Caco-2 (cell line): ENCODE results near the gene BAZ2A. TPM values are rescaled to one million over a fixed set of nuclear protein-coding genes. Genes with fewer than 3 reads are reported as not detected.

Experiments used
- BruUV-seq: library from RNA; stranded (reverse); fragments of 400-500 nt; replicated peaks from 2 replicates; lab custom pipeline; 2021; lab: Mats Ljungman, UMichigan
- CTCF ChIA-PET: fragments of 300-600 bp; sonication (Branson Sonifier 250); formaldehyde crosslinking; loops from one replicate; lab custom pipeline; 2022; ENCODE audit warnings: antibody characterized with exemption; lab: Charles Lee
- POLR2A ChIA-PET: fragments of 300-600 bp; sonication (Branson Sonifier 250); formaldehyde crosslinking; loops from one replicate; lab custom pipeline; 2022; ENCODE audit warnings: antibody characterized with exemption; lab: Charles Lee
- DNase-seq, 2 experiments: peaks; one replicate each; pipeline versions ENCODE4 v3.0.0 to v3.0.0-alpha.2; 2020 to 2022
- H3K27me3 ChIP-seq: replicated peaks from 2 replicates; pipeline ENCODE4 v1.6.0; 2011; ENCODE audit warnings: low read length; ENCODE audit not compliant: control insufficient read depth, insufficient read depth
- H3K36me3 ChIP-seq: 2 replicates; pipeline ENCODE4 v1.5.1; 2011; ENCODE audit warnings: low read length; ENCODE audit not compliant: control insufficient read depth, insufficient read depth
- H3K4me1 ChIP-seq: fragments of 250-450 bp; sonication (Bioruptor Pico); 2 replicates; pipeline ENCODE4 v1.5.1; 2020; ENCODE audit warnings: mild to moderate bottlenecking
- H3K4me3 ChIP-seq: 2 replicates; pipeline ENCODE4 v1.5.1; 2011; ENCODE audit warnings: low read depth, mild to moderate bottlenecking, control low read depth, low read length
- H3K9me3 ChIP-seq: fragments of 250-450 bp; sonication (Bioruptor Pico); 2 replicates; pipeline ENCODE4 v1.5.1; 2020; ENCODE audit warnings: mild to moderate bottlenecking, moderate library complexity
- H3K27ac Mint-ChIP-seq: one replicate; pipeline ENCODE4 v1.8.0; 2022; ENCODE audit warnings: mixed read lengths; ENCODE audit not compliant: unreplicated experiment
- H3K27me3 Mint-ChIP-seq: one replicate; pipeline ENCODE4 v1.8.0; 2022; ENCODE audit warnings: mixed read lengths; ENCODE audit not compliant: insufficient read depth, unreplicated experiment
- H3K36me3 Mint-ChIP-seq: one replicate; pipeline ENCODE4 v1.8.0; 2022; ENCODE audit warnings: mild to moderate bottlenecking, mixed read lengths; ENCODE audit not compliant: insufficient read depth, unreplicated experiment
- H3K4me1 Mint-ChIP-seq: one replicate; pipeline ENCODE4 v1.8.0; 2022; ENCODE audit warnings: low read depth, mixed read lengths; ENCODE audit not compliant: unreplicated experiment
- H3K4me3 Mint-ChIP-seq: one replicate; pipeline ENCODE4 v1.8.0; 2022; ENCODE audit warnings: mild to moderate bottlenecking, moderate library complexity, mixed read lengths; ENCODE audit not compliant: unreplicated experiment
- H3K9me3 Mint-ChIP-seq: one replicate; pipeline ENCODE4 v1.8.0; 2022; ENCODE audit warnings: mixed read lengths; ENCODE audit not compliant: unreplicated experiment
- intact Hi-C: fragments of 100-400 bp; cut with micrococcal nuclease; formaldehyde crosslinking; loops from one replicate; pipeline ENCODE4 v1.10.0; 2022; ENCODE audit not compliant: unreplicated experiment
- total RNA-seq: library from RNA; stranded (reverse); gene quantifications from 2 replicates; pipeline ENCODE4 v1.2.3, GENCODE V29; 2022
- TF ChIP-seq, protein P1 (sequence below), 2 experiments: fragments of 200-600 bp in 1 of 2; IDR thresholded peaks; 1 replicate in 1 of 2; 2 replicates in 1 of 2; pipeline versions ENCODE4 v1.5.1 to v1.8.0; 2011 to 2022; ENCODE audit warnings: antibody characterized with exemption in 1 of 2, control low read depth in 1 of 2, inconsistent platforms in 1 of 2, low read depth in 1 of 2, low read length in 1 of 2, mild to moderate bottlenecking in 1 of 2, moderate library complexity in 1 of 2; ENCODE audit not compliant: insufficient read depth in 1 of 2, severe bottlenecking in 1 of 2, unreplicated experiment in 1 of 2

Gene BAZ2A
- total RNA-seq, 1 experiment from 2014 or later, result 104 TPM

DNA sequence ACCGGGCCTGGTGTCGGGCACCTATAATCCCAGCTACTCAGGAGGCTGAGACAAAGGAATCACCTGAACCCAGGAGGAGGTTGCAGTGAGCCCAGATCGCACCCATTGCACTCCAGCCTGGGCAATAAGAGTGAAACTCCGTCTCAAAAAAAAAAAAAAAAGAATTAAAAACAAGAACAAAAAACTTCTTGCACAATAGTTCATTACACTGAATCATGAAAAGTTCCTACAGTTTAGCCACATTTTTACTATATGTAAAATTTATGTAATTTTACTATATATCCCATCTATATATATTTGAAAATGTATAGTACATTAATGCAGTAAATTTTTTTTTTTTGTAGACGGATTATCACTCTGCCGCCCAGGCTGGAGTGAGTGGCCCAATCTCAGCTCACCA, 11.1 kb upstream of the BAZ2A start:
- H3K9me3 ChIP-seq, result no peaks in the 10 kb centered on the region
- TF ChIP-seq, protein P1, sequence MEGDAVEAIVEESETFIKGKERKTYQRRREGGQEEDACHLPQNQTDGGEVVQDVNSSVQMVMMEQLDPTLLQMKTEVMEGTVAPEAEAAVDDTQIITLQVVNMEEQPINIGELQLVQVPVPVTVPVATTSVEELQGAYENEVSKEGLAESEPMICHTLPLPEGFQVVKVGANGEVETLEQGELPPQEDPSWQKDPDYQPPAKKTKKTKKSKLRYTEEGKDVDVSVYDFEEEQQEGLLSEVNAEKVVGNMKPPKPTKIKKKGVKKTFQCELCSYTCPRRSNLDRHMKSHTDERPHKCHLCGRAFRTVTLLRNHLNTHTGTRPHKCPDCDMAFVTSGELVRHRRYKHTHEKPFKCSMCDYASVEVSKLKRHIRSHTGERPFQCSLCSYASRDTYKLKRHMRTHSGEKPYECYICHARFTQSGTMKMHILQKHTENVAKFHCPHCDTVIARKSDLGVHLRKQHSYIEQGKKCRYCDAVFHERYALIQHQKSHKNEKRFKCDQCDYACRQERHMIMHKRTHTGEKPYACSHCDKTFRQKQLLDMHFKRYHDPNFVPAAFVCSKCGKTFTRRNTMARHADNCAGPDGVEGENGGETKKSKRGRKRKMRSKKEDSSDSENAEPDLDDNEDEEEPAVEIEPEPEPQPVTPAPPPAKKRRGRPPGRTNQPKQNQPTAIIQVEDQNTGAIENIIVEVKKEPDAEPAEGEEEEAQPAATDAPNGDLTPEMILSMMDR (IDR thresholded peaks at IDR 0.05; ENCODE audit: insufficient read depth in 1 of 2, low read depth in 1 of 2, low read length in 1 of 2, severe bottlenecking in 1 of 2, unreplicated experiment in 1 of 2), result no peak
- intact Hi-C loops, result no loop called here
- Mint-ChIP-seq H3K4me1 (peaks cover 4% of the 10 kb centered on the region), H3K27me3 (no peaks in the 10 kb centered on the region), H3K27ac (no peak overlapping the region), H3K36me3 (peaks cover 99% of the 10 kb centered on the region), H3K9me3 (no peaks in the 10 kb centered on the region), H3K4me3 (no peak overlapping the region)
- H3K4me1 ChIP-seq, result peaks cover 10% of the 10 kb centered on the region
- no peaks in the 10 kb centered on the region for H3K27me3 ChIP-seq
- H3K36me3 ChIP-seq, result peaks cover 5% of the 10 kb centered on the region
- POLR2A ChIA-PET, result no interaction called here
- no peak for DNase-seq
- no peak overlapping the region for H3K4me3 ChIP-seq
- CTCF ChIA-PET, result no interaction called here
- no TSS peak for BruUV-seq

DNA sequence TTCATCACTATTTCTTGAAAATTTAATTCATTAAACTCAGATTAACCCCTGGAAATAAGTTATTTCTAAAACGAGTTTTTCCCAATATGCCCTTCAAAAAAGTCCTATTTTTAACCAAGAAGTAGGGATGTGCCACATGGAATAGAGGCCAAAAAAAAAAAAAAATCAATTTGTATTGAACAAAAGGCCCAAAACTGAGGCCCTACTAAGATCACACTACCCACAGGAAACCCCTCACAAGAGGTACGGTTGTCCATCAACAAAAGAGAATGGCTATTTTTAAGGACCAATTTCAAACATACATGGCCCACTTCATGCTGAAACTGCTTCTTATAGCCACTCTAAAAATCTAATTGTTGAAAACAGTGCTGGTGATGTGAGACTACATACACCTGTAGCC, 7.5 kb upstream of the BAZ2A start:
- Histone ChIP-seq H3K4me3 (no peak overlapping the region), H3K4me1 (peaks cover 16% of the 10 kb centered on the region), H3K27me3 (no peaks in the 10 kb centered on the region), H3K9me3 (no peaks in the 10 kb centered on the region), H3K36me3 (no peaks in the 10 kb centered on the region)
- H3K27me3 Mint-ChIP-seq, result no peaks in the 10 kb centered on the region
- TF ChIP-seq, protein P1 (IDR thresholded peaks at IDR 0.05; ENCODE audit: insufficient read depth in 1 of 2, low read depth in 1 of 2, low read length in 1 of 2, severe bottlenecking in 1 of 2, unreplicated experiment in 1 of 2), result no peak
- DNase-seq, result no peak
- no peak overlapping the region for H3K27ac Mint-ChIP-seq
- intact Hi-C loops, result loop anchor here (1.0 to 5.0 kb wide), 6 partner anchors 9 to 665 kb away; partner anchors contain the start of genes PTGES3 and RAB5B
- BruUV-seq, result no TSS peak
- H3K4me1 Mint-ChIP-seq, result peaks cover 4% of the 10 kb centered on the region
- CTCF ChIA-PET, result no interaction called here
- H3K4me3 Mint-ChIP-seq, result no peak overlapping the region
- POLR2A ChIA-PET, result no interaction called here
- H3K36me3 Mint-ChIP-seq, result peaks cover 88% of the 10 kb centered on the region
- no peaks in the 10 kb centered on the region for H3K9me3 Mint-ChIP-seq

DNA sequence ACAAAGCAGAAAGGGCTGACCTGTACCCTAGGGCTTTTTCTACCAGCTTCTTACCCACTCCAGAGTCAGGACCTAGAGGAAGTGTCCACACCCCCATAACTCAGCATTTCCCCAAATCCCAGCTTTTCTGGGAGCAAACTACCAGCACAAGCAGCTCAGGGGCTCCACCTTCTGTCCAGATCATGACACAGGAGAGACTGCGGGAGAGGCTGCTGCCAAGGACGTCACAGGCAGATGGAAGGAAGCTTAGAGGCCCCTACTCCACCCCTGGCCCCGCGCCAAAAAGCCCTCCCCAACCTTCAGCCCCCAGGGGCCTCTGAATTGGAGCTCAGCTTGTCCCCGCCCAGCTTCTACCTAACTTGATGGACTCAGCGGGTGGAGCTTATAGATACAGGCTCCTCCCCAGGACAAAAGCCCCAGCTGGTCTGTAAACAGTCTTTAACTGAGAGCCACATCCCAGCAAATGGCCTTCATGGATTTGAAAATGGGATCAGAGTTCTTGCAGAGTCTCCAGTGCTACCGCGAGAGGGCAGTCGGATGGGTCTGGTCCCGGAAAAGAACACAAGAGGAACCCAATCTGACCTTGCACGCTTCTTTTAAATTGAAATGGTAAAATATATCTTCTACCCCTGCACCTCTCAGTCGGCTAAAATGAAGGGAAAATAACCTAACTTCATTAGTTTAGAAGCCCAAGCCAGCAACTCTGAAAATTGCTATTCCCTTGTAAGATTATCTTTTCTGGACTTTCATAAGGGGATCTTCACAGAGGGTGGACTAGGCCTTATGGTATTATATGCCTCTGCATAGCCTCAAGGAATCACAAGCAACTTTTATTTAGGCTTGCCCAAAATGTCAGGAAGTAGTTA, 6.8 kb upstream of the BAZ2A start:
- peak overlapping the region; percentile 98 for H3K4me3 Mint-ChIP-seq
- H3K9me3 Mint-ChIP-seq, result no peaks in the 10 kb centered on the region

More for the DNA sequence above, 6.8 kb upstream of the BAZ2A start:
- intact Hi-C loops, result loop anchor here (1.0 to 5.0 kb wide), 6 partner anchors 9 to 665 kb away; partner anchors contain the start of genes PTGES3 and RAB5B
- peaks cover 23% of the 10 kb centered on the region for H3K4me1 ChIP-seq
- no peaks in the 10 kb centered on the region for H3K36me3 ChIP-seq
- peak; percentile 98 to 99 for DNase-seq
- H3K4me3 ChIP-seq, result peak overlapping the region; percentile 85
- H3K9me3 ChIP-seq, result no peaks in the 10 kb centered on the region
- BruUV-seq, result TSS peak; percentile 49
- Mint-ChIP-seq H3K27me3 (no peaks in the 10 kb centered on the region), H3K4me1 (peaks cover 6% of the 10 kb centered on the region), H3K36me3 (peaks cover 86% of the 10 kb centered on the region), H3K27ac (peak overlapping the region; percentile 92)
- ChIA-PET POLR2A (interaction anchor here (0.5 to 1.6 kb wide), 11 partner anchors 8 to 381 kb away, joined by 3 to 43 read pairs (median 5); partner anchors contain the start of genes ATP5F1B, NACA, PTGES3 and RBMS2), CTCF (interaction anchor here (0.6 to 2.1 kb wide), 41 partner anchors 8 to 590 kb away, joined by 3 to 21 read pairs (median 4); partner anchors contain the start of genes ATP5F1B, ESYT1, GLS2 and LRP1)
- TF ChIP-seq, protein P1 (IDR thresholded peaks at IDR 0.05; ENCODE audit: insufficient read depth in 1 of 2, low read depth in 1 of 2, low read length in 1 of 2, severe bottlenecking in 1 of 2, unreplicated experiment in 1 of 2), result peak; percentile 57 to 80
- no peaks in the 10 kb centered on the region for H3K27me3 ChIP-seq
